Measurements from ENCODE around the gene PRKCE. TPM values are rescaled to one million over a fixed set of nuclear protein-coding genes. Genes with fewer than 3 reads are reported as not detected.
"Not testable (repeated sequence)": the region's sequence is repeated elsewhere in the genome, so short reads cannot be mapped to it uniquely, and the experiment has no call there.

PRKCE gene
- total RNA-seq, 1 experiment from 2014 or later = 21.7 TPM

DNA sequence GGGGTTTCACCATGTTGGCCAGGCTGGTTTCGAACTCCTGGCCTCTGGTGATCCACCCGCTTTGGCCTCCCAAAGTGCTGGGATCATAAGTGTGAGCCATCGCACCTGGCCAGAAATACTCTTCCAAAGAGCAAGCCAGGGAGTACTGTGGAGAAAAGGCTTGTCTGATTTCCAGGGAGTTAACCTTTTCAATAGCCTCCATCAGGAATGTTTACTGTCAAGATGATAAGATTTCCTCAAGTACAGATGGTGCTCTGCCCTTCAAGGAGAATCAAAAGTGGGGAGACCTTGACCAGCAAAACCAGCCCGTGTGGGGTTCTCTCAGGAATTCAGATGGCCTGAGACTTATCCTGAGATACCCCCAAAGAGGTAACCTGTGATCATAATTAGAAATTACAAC, 237.2 kb downstream of the PRKCE start:
- Histone ChIP-seq H3K4me3 (no peak overlapping the region), H3K4me2 (no peak overlapping the region), H3K79me2 (ENCODE audit: low read depth) (no peaks in the 10 kb centered on the region), H2AFZ (no peak overlapping the region), H4K20me1 (ENCODE audit: insufficient read depth) (peaks cover 4% of the 10 kb centered on the region), H3K27ac (no peak overlapping the region), H3F3A (ENCODE audit: insufficient read depth, low read depth) (no peaks in the 10 kb centered on the region), H3K36me3 (ENCODE audit: low read depth) (no peaks in the 10 kb centered on the region), H3K9me2 (ENCODE audit: insufficient read depth) (no peaks in the 10 kb centered on the region), H3K9me3 (ENCODE audit: insufficient read depth, low read depth) (no peaks in the 10 kb centered on the region), H3K27me3 (ENCODE audit: insufficient read depth, low read depth) (no peaks in the 10 kb centered on the region), H3K4me1 (replicated peaks; ENCODE audit: insufficient read depth) (peaks cover 6% of the 10 kb centered on the region)
- POLR2A ChIA-PET (ENCODE audit: unreplicated experiment) = interaction anchor here (0.6 kb wide), 1 partner anchor 31 kb away, joined by 14 read pairs; no protein-coding TSS in a partner anchor
- CTCF ChIA-PET = interaction anchor here (0.6 kb wide), 1 partner anchor 147 kb away, joined by 7 read pairs; no protein-coding TSS in a partner anchor
- no TSS peak for BruUV-seq (replicated peaks)
- no peak for DNase-seq
- TF ChIP-seq CTCF (conservative IDR thresholded peaks at IDR 0.05) (no peak), EZH2 (IDR thresholded peaks at IDR 0.05; ENCODE audit: low read depth) (no peak)
- intact Hi-C loops (cut with micrococcal nuclease; ENCODE audit: unreplicated experiment) = no loop called here

DNA sequence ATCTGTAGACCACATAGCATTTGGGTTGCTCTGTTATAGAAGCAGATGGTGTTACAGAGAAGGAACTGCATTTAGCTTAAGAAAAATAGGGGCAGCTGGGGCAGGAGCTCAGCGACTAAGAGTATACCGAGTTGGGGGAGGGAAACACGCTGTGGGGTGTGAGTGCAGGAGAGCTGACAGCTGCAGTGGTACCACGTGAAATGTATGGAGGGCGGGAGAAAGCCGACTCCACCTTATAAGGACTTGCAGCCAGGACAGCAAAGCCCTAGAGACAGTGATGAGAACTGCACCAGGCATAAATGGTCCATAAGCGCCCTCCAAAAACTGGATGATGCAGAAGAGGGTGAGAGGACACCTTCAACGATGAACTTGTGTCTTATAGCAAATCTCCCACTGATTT, 237.6 kb downstream of the PRKCE start:
- POLR2A ChIA-PET (ENCODE audit: unreplicated experiment) = no interaction called here
- no TSS peak for BruUV-seq (replicated peaks)

DNA sequence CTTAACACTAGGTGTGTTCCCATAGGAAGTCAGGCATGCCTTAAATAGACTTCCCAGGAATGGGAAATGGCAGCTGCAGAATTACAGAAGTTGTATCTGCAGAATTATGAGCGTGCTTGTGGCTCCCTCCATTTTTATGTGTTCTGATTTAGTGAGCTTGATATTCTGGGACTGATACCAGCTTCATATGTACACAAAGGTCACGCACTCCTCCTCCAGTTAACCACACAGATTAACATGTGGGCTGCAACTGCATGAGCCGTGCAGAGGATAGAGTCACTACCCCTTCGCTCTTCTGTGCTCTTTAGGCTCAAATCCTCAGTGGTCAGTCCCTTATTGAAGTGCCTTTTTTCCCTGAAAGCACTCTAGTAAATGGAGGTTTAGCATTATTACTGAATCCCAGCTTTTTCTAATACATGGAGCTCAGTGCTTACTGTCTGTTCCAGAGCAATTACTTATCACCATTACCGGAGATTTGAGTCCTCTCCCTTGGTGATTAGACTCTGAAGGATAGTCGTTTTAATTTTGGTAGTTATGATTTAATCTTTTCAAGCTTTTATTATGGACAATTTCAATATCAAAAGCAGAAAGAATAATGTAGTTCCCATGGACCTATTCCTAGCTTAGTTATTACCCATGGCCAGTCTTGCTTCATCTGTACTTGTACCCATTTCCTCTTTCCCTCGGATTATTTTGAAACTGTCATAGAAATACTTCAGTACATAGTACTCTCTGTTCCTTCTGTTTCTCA, 238.3 kb downstream of the PRKCE start:
- Histone ChIP-seq H3K27me3 (ENCODE audit: insufficient read depth, low read depth) (no peaks in the 10 kb centered on the region), H2AFZ (no peak overlapping the region), H3K4me1 (replicated peaks; ENCODE audit: insufficient read depth) (peaks cover 6% of the 10 kb centered on the region), H3K9me3 (ENCODE audit: insufficient read depth, low read depth) (no peaks in the 10 kb centered on the region), H3K27ac (no peak overlapping the region), H3F3A (ENCODE audit: insufficient read depth, low read depth) (no peaks in the 10 kb centered on the region), H3K4me2 (no peak overlapping the region), H3K9me2 (ENCODE audit: insufficient read depth) (no peaks in the 10 kb centered on the region), H4K20me1 (ENCODE audit: insufficient read depth) (peaks cover 9% of the 10 kb centered on the region), H3K79me2 (ENCODE audit: low read depth) (no peaks in the 10 kb centered on the region), H3K36me3 (ENCODE audit: low read depth) (no peaks in the 10 kb centered on the region), H3K4me3 (no peak overlapping the region)
- no peak for TF ChIP-seq EZH2 (IDR thresholded peaks at IDR 0.05; ENCODE audit: low read depth)
- TF ChIP-seq CTCF (conservative IDR thresholded peaks at IDR 0.05) = no peak
- DNase-seq = no peak
- POLR2A ChIA-PET (ENCODE audit: unreplicated experiment) = interaction anchor here (0.6 kb wide), 1 partner anchor 12 kb away, joined by 9 read pairs; no protein-coding TSS in a partner anchor
- intact Hi-C loops (cut with micrococcal nuclease; ENCODE audit: unreplicated experiment) = no loop called here
- CTCF ChIA-PET = no interaction called here
- BruUV-seq (replicated peaks) = no TSS peak

More for the DNA sequence above, 237.6 kb downstream of the PRKCE start:
- no peak overlapping the region for H3K4me3 ChIP-seq
- no peak overlapping the region for H3K27ac ChIP-seq
- TF ChIP-seq CTCF (conservative IDR thresholded peaks at IDR 0.05) (no peak), EZH2 (IDR thresholded peaks at IDR 0.05; ENCODE audit: low read depth) (no peak)
- H3K4me1 ChIP-seq (replicated peaks; ENCODE audit: insufficient read depth) = peaks cover 6% of the 10 kb centered on the region
- H3F3A ChIP-seq (ENCODE audit: insufficient read depth, low read depth) = no peaks in the 10 kb centered on the region
- peaks cover 8% of the 10 kb centered on the region for H4K20me1 ChIP-seq (ENCODE audit: insufficient read depth)
- CTCF ChIA-PET = no interaction called here
- no peak overlapping the region for H3K4me2 ChIP-seq
- H3K9me3 ChIP-seq (ENCODE audit: insufficient read depth, low read depth) = no peaks in the 10 kb centered on the region
- no peaks in the 10 kb centered on the region for H3K9me2 ChIP-seq (ENCODE audit: insufficient read depth)
- no peaks in the 10 kb centered on the region for H3K27me3 ChIP-seq (ENCODE audit: insufficient read depth, low read depth)
- H2AFZ ChIP-seq = no peak overlapping the region
- no peaks in the 10 kb centered on the region for H3K79me2 ChIP-seq (ENCODE audit: low read depth)
- no peaks in the 10 kb centered on the region for H3K36me3 ChIP-seq (ENCODE audit: low read depth)
- intact Hi-C loops (cut with micrococcal nuclease; ENCODE audit: unreplicated experiment) = no loop called here
- DNase-seq = no peak

- POLR2A ChIA-PET (ENCODE audit: unreplicated experiment) = interaction anchor here (0.6 kb wide), 1 partner anchor 11 kb away, joined by 9 read pairs; no protein-coding TSS in a partner anchor
- H3F3A ChIP-seq (ENCODE audit: insufficient read depth, low read depth); H3K9me3 ChIP-seq (ENCODE audit: insufficient read depth, low read depth); H4K20me1 ChIP-seq (ENCODE audit: insufficient read depth); H3K4me2 ChIP-seq; H2AFZ ChIP-seq; H3K4me1 ChIP-seq (replicated peaks; ENCODE audit: insufficient read depth); H3K9me2 ChIP-seq (ENCODE audit: insufficient read depth); H3K27ac ChIP-seq; CTCF ChIA-PET; H3K36me3 ChIP-seq (ENCODE audit: low read depth); DNase-seq; H3K27me3 ChIP-seq (ENCODE audit: insufficient read depth, low read depth); H3K4me3 ChIP-seq; BruUV-seq (replicated peaks); H3K79me2 ChIP-seq (ENCODE audit: low read depth); intact Hi-C loops (cut with micrococcal nuclease; ENCODE audit: unreplicated experiment): not testable (repeated sequence)
Observed at GRCh38 chr2:45890371-45890646, 238.8 kb downstream of the PRKCE start.
